Left lung (tissue), 10 donors: ENCODE measurements around the gene DCAF8. TPM values are rescaled to one million over a fixed set of nuclear protein-coding genes. Genes with fewer than 3 reads are reported as not detected.

Experiments
- ATAC-seq: fragments of 200-7000 bp; cut with Tn5 transposase; one replicate; pipeline ENCODE4 v1.9.1; 2020; ENCODE audit warnings: moderate library complexity
- DNase-seq, 4 donors: peaks; one replicate each; pipeline ENCODE4 v3.0.0-alpha.2; 2013 to 2020
- H3K27ac ChIP-seq, 2 donors: fragments of 200-600 bp; sonication (generic) in 1 of 2; one replicate each; pipeline versions ENCODE4 v1.5.0 to v1.8.0; 2020 to 2021
- H3K27me3 ChIP-seq, 2 donors: fragments of 200-600 bp; sonication (generic) in 1 of 2; one replicate each; pipeline versions ENCODE4 v1.5.0 to v1.8.0; 2020 to 2021
- H3K36me3 ChIP-seq, 2 donors: fragments of 200-600 bp; sonication (generic) in 1 of 2; one replicate each; pipeline versions ENCODE4 v1.5.0 to v1.8.0; 2020 to 2021
- H3K4me1 ChIP-seq, 2 donors: fragments of 200-600 bp; one replicate each; pipeline ENCODE4 v1.8.0; 2021
- H3K4me3 ChIP-seq, 2 donors: fragments of 200-600 bp; sonication (generic) in 1 of 2; one replicate each; pipeline versions ENCODE4 v1.5.0 to v1.8.0; 2020 to 2021; ENCODE audit warnings: mild to moderate bottlenecking in 1 of 2
- H3K9me3 ChIP-seq, 2 donors: fragments of 200-600 bp; sonication (generic) in 1 of 2; one replicate each; pipeline versions ENCODE4 v1.5.0 to v1.8.0; 2020 to 2021
- CTCF ChIP-seq, 2 donors: fragments of 200-600 bp; sonication (generic) in 1 of 2; IDR thresholded peaks; one replicate each; pipeline versions ENCODE4 v1.5.0 to v1.8.0; 2021; ENCODE audit warnings: antibody characterized with exemption in 2 of 2
- intact Hi-C, 2 donors: fragments of 100-400 bp; cut with DNase I; formaldehyde crosslinking; loops; one replicate each; pipeline versions ENCODE4 v1.11.2 to v1.14.2; 2022
- polyA plus RNA-seq, 6 donors: library from polyadenylated mRNA; unstranded; fragments of 120-200 nt; gene quantifications; one replicate each; pipeline ENCODE4 v1.2.1, GENCODE V29; 2013; ENCODE audit not compliant: insufficient read length in 6 of 6
- total RNA-seq, 2 donors: library from RNA; stranded (reverse); fragmentation: NEBNext Ultra II Directional; extraction: Animal tissue kit (Norgen Biotek cat#: 25700); gene quantifications; one replicate each; pipeline ENCODE4 v1.2.1, GENCODE V29; 2021
- donor health status: DM: no; HTN: yes; CAD: no.
- donor health status: DM: no; HTN: no; CAD: no.

DCAF8 gene
- total and polyA plus RNA-seq, 8 donors, result 93.9 to 235 (median 200) TPM

GRCh38 chr1:160282807-160283206 lies 20.5 kb upstream of the DCAF8 start:
- no peaks in the 10 kb centered on the region for H3K9me3 ChIP-seq
- H3K36me3 ChIP-seq, result peaks cover 0 to 53% of the 10 kb centered on the region in 2 donors
- TF ChIP-seq CTCF (IDR thresholded peaks at IDR 0.05), result no peak
- H3K4me1 ChIP-seq, result peaks cover 11 to 23% of the 10 kb centered on the region in 2 donors
- intact Hi-C loops, result no loop called here
- ATAC-seq (no peak), DNase-seq (no peak)
- H3K4me3 ChIP-seq, result no peak overlapping the region
- no peaks in the 10 kb centered on the region for H3K27me3 ChIP-seq
- H3K27ac ChIP-seq, result no peak overlapping the region

GRCh38 chr1:160277987-160278386 lies 15.6 kb upstream of the DCAF8 start:
- intact Hi-C loops, result no loop called here
- Histone ChIP-seq H3K36me3 (peaks cover 0 to 68% of the 10 kb centered on the region in 2 donors), H3K4me3 (no peak overlapping the region), H3K27me3 (no peaks in the 10 kb centered on the region), H3K27ac (no peak overlapping the region), H3K9me3 (no peaks in the 10 kb centered on the region), H3K4me1 (peaks cover 0 to 2% of the 10 kb centered on the region in 2 donors)
- TF ChIP-seq CTCF (IDR thresholded peaks at IDR 0.05), result no peak
- DNase-seq, result no peak
- ATAC-seq, result no peak

GRCh38 chr1:160277330-160277729 lies 15.0 kb upstream of the DCAF8 start:
- no peaks in the 10 kb centered on the region for H3K4me1 ChIP-seq
- TF ChIP-seq CTCF (IDR thresholded peaks at IDR 0.05), result no peak
- DNase-seq (no peak), ATAC-seq (no peak)
- intact Hi-C loops, result no loop called here
- H3K4me3 ChIP-seq, result no peak overlapping the region
- H3K36me3 ChIP-seq, result peaks cover 0 to 62% of the 10 kb centered on the region in 2 donors
- H3K27me3 ChIP-seq, result no peaks in the 10 kb centered on the region
- no peak overlapping the region for H3K27ac ChIP-seq
- H3K9me3 ChIP-seq, result no peaks in the 10 kb centered on the region

GRCh38 chr1:160271025-160271424 lies 8.7 kb upstream of the DCAF8 start:
- H3K4me1 ChIP-seq, result no peaks in the 10 kb centered on the region
- H3K36me3 ChIP-seq, result no peaks in the 10 kb centered on the region
- no peak for ATAC-seq
- no peaks in the 10 kb centered on the region for H3K9me3 ChIP-seq
- H3K4me3 ChIP-seq, result no peak overlapping the region
- H3K27ac ChIP-seq, result no peak overlapping the region
- no peaks in the 10 kb centered on the region for H3K27me3 ChIP-seq
- DNase-seq, result no peak
- intact Hi-C loops, result no loop called here
- no peak for TF ChIP-seq CTCF (IDR thresholded peaks at IDR 0.05)

- ATAC-seq (no peak), DNase-seq (no peak)
- Histone ChIP-seq H3K4me3 (no peak overlapping the region), H3K27ac (no peak overlapping the region), H3K4me1 (peaks cover 0 to 7% of the 10 kb centered on the region in 2 donors), H3K36me3 (no peaks in the 10 kb centered on the region), H3K27me3 (no peaks in the 10 kb centered on the region), H3K9me3 (no peaks in the 10 kb centered on the region)
- no peak for TF ChIP-seq CTCF (IDR thresholded peaks at IDR 0.05)
- intact Hi-C loops, result no loop called here
Observed at GRCh38 chr1:160267284-160267991, 5.1 kb upstream of the DCAF8 start.
